22Rv1 (cell line): Measurements from ENCODE around the gene TUBA1B.

ENCODE experiments used
- H3K27ac ChIP-seq: fragments of 450-650 bp; 2 replicates; pipeline ENCODE4 v1.5.1; 2017
- CTCF ChIP-seq: fragments of 450-650 bp; IDR thresholded peaks from 2 replicates; pipeline ENCODE4 v1.5.1; 2017; ENCODE audit warnings: mild to moderate bottlenecking
- ZFX ChIP-seq: fragments of 450-650 bp; IDR thresholded peaks from 2 replicates; pipeline ENCODE4 v1.6.1; 2017; ENCODE audit warnings: antibody characterized with exemption, borderline replicate concordance

Gene TUBA1B

GRCh38 chr12:49093792-49094159 lies 37.4 kb downstream of the TUBA1B start:
- TF ChIP-seq ZFX (no peak), CTCF (no peak)

DNA sequence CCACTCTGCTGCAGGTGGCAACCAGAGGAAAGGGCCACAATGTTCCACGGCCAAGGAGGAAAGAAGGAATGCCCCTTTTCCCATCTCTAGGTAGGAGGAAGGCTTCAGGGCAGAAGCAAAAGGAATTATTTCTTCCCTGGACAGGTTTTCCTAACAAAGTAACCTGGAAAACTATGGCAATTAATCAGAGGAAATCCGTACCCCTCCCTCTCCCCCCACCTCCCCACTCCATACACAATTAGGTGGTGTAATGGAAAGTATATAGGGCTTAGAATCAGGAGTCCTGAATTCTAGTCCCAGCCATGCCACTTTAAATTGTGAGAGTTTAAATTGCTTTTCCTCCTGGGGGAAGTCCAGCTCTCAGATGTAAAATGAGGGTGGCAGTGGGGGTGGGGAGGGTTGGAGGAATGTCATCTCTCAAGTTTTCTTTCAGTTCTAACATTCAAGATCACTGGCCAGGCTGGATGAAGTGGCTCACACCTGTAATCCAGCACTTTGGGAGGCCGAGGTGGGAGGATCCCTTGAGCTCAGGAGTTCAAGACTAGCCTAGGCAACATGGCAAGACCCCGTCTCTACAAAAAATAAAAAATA lies 38.3 kb downstream of the TUBA1B start:
- TF ChIP-seq ZFX = no peak
- no peak for TF ChIP-seq CTCF

More at GRCh38 chr12:49093792-49094159, 37.4 kb downstream of the TUBA1B start:
- H3K27ac ChIP-seq = no peak overlapping the region

GRCh38 chr12:49092086-49092815 lies 38.9 kb downstream of the TUBA1B start:
- H3K27ac ChIP-seq = no peak overlapping the region
- TF ChIP-seq ZFX (no peak), CTCF (peak; percentile 24)

More for the DNA sequence above, 38.3 kb downstream of the TUBA1B start:
- H3K27ac ChIP-seq = no peak overlapping the region

DNA sequence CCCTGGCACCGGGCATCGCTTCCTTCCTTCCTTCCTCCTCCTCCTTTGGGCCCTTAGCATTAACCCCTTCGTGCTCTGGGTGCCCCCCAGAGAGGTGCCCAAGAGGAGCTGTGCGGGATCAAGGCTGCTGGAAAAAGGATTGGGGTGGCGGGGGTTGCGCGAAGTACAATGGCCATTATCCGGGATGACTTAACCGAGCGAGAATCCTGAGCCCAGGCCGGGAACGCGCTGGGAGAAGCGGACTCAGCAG lies 39.4 kb downstream of the TUBA1B start:
- TF ChIP-seq CTCF = no peak
- TF ChIP-seq ZFX = no peak
- no peak overlapping the region for H3K27ac ChIP-seq

DNA sequence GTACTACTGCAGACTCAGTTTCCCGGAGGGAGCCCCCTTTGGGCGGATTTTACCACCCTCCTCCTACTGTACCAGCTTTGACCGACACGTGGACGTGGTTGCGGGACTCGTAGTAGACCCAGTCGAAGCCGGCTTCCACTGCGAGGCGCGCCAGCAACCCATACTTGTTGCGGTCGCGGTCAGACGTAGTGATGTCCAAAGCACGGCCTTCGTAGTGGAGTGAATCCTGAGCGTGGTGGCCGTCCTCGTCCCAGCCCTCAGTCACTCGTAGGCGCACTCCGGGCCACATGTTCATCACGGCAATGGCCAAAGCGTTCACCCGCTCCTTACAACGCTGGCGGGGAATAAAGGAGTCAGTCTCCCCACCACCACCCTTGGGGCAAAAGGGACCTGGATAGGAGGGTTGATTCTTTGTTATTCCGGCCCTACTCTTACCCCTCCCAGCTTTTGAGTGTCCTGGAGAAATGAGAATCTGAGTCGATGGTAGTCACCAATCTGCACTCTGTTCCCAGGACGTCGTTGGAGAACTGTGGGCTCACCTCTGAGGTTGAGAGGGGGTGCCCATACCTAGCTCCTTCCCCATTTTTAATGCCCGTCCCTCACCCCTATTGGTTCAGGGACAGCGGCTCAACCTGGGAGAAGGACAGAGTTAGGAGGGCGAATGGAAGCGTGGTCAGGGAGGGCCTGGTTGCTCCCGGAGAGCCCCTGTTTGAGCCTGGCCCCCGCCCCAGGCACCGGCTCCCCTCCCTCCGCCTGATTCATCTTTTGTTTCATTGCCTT lies 39.9 kb downstream of the TUBA1B start:
- TF ChIP-seq CTCF (no peak), ZFX (no peak)
- no peak overlapping the region for H3K27ac ChIP-seq

DNA sequence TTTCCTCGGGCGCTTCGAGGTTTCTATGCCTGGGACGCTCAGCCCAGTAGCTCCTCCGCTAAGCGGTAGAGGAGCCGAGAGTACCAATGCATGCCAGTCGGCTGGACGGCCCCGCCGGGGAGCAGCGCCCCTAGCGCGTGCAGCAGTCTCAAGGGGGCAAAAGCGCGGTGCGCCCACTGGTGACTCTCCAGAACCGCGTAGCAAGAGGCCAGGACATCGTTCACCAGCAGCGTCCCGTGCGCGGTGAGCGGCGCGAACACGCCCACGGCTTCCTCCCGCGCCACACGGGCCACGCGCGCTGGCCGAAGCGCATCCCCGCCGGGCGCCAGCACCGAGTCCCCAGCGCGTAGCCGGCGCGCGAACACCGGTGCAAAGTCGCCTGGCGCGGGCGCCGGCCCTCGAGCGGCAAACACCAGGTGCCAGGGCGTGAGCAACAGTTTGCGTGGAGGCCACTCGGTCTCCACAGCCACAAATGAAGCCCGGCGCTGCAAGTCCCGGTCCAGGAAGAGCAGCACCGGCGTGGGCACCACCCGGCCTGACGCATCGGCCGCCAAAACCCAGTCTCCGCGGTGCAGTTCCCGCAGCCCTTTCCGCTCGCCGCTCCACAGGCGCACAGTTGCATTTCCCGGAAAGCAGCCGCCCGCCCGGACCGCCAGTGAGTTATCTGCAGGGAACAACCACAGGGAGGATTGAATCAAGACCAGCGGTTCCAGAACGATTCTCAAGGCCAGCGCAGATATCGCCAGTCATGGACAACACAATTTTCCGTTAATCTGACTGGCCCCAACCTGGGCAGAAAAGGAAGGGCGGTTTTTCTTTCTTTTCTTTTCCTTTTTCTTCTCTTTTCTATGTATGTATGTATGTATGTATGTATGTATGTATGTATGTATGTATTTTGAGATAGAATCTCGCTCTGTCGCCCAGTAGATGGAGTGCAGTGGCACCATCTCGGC lies 41.1 kb downstream of the TUBA1B start:
- no peak overlapping the region for H3K27ac ChIP-seq
- TF ChIP-seq CTCF (peak; percentile 47), ZFX (no peak)
